ENCODE data around the gene RNF214.
"Not testable (repeated sequence)": the region's sequence is repeated elsewhere in the genome, so short reads cannot be mapped to it uniquely, and the experiment has no call there.

Gene RNF214

DNA sequence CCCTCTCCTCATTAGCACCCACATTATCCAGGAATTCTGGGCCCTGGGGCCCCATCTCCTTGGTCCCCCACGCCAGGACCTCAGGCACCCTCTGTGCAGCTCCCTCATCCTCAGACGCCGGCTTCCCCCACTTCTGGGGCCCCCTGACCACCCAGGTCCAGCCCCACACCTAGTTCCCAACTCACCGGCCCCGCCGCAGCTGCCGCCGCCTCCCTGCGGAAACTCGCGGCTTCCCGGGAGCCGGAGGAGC, 704 bp upstream of the RNF214 start, which contains the start of gene PCSK7:
Gene PCSK7, minus strand, starts transcription at position 232 of the 250 bp plus-strand sequence. CDS start 2,229 bp downstream, outside the sequence.
- no peak for DNase-seq

DNA sequence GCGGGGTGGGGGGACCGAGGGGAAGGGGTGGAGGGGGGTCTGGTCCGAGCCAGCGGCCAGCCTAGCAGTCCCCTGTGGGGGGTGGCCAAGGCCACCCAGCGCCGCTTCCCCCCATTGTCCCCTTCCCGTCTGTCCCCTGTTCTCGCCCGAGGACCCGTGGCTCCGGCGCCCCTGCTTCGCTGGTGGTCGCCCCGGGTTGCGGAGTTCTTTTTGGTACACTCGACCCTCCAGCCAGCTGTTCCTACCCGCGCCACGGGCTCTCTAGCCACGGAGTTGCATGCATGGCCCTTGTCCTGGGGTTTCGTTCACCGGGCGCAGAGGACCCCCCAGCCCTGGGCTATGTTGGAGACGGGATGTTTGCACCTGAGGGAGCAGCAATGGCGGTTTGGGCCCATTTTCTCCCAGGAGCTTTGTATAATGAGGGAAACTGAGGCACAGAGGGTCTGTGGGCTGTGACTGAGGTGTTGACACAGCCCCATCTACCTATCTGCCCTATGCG, 489 bp downstream of the RNF214 start:
- DNase-seq, result no peak

DNA sequence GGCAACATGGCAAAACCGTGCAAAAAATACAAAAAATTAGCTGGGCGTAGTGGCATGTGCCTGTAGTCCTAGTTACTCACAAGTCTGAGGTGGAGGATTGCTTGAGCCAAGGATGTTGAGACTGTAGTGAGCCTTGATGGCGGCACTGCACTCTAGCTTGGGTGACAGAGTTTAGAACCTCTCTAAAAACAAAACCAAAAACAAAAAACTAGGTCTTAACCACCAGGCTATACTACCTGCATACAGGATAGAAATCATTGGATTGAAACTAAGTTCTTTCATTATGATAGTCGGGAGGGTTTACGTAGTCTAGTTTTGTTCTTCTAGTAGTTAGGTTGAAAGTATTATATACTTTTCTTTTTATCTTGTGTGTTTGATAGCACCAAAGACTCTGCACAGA, 5.8 kb downstream of the RNF214 start:
- DNase-seq, result no peak

DNA sequence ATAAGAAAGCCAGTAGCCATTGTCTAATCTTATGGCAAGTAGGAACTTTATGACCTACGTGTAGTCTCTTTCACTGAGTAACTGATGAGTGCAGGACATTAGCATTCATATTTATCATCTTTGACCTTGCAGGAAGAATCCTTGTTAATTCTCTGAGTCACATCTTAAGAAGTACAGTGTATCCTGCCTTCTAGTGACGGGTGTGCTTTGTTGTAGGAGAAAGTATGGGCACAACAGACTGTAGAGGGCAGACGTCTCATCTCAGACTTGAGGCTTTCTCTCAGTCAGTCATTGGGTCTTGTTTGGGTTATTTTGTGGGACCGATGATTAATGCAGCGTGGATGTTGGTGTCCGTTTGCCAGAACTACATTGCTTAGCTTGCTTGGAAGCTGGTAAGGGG, 6.8 kb downstream of the RNF214 start:
- no peak for DNase-seq

DNA sequence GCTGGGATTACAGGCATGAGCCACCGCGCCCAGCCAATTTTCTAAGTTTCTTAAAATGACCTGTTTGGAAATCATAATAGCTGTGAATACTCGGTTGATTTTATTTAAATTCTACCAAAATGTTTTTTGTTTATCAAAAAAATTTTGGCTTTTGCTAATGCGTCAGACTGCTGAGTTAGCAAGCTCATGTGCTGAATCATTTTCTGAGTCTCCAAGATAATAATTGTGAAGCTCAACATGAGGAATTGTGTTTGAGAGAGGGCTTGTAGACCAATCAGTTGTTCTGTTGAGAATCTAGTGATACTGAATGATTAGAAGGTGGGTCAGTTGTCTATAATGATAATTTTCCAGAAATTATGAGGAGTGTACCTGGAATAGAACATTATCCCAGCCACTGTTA, 15.9 kb downstream of the RNF214 start:
- no peak for DNase-seq

DNA sequence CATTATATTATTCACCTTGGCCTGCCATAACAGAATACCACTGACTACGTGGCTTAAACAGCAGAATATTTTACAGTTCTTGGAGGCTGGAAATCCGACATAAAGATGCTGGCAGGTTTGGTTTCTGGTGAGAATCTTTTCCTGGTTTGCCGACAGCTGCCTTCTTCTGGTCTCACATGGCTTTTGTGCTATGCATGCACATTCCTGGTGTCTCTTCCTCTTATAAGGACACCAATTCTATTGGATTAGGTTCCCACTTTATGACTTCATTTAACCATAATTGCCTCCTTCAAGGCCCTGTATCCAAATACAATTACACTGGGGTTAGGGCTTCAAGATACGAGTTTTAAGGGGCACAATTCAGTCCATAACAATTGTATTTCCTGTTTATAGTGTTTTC, 17.1 kb downstream of the RNF214 start:
- DNase-seq, result no peak

DNA sequence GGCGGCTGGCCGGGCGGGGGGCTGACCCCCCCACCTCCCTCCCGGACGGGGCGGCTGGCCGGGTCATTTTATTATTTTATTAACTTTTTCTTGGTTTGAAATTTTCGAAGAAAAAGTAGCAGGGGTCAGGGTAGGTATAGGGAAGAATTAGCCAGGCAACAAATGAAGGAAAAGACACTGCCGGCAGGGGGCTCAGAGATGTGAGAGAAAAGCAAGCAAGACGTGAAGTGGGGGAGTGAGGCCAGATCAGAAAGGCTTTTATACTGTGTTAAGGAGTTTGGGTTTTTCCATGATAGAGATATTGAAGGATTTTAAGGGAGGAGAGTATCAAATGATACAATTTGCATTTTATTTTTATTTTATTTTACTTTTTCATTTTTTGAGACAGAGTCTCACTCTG, 19.0 kb downstream of the RNF214 start:
- DNase-seq, result no peak

DNA sequence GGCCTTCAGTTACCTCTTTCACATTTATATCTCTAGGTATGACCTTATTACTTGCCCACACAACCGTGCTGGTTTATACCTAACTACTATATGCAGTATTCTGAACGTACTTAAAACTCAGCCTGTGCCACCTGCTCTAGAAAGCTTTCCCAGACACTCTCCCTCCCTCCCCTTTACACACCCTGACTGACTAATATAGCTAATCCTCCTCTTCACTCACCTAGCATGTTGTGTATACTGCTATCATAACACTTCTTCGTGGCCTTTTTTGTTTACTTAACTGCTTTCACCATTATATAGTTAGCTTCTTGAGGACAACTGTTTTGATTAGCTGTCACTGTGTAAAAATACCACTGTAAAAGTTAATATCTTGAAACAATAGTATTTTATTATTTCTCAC, 23.5 kb downstream of the RNF214 start:
- DNase-seq, result no peak

DNA sequence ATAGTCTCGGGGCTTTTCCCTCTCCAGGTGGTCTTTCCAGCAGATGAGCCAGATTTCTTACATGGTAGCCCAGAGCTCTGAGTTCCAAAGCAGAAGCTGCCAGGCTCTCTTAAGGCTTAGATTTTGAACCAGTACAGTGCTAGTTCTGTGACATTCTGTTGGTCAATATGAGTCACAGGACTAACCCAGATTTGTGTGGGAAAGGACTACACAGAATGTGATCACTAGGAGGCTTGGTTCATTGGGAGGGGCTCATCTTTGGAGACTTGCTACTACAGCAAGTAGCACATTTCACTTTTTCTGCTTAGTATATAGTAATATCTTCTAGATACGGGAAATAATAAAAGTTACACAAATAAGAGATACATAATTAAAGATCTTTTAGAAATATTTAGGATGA, 24.1 kb downstream of the RNF214 start:
- no peak for DNase-seq

DNA sequence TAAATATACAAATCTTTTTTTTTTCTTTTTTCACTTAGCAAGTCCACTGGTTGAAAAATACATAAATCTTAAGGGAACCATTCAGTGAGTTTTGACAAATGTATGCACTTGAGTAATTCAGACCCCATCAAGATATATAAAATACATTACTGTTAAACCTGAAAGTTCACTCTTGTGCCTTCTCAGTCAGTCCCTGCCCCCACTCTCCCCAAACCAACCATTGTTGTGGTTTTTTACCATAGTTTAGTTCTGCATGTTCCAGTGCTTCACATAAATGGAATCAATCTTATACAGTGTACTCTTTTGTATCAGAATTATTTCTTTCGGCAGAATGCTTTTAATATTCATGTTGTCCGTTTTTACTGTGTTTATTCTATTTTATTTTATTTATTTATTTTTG, 26.1 kb downstream of the RNF214 start:
- no peak for DNase-seq

DNA sequence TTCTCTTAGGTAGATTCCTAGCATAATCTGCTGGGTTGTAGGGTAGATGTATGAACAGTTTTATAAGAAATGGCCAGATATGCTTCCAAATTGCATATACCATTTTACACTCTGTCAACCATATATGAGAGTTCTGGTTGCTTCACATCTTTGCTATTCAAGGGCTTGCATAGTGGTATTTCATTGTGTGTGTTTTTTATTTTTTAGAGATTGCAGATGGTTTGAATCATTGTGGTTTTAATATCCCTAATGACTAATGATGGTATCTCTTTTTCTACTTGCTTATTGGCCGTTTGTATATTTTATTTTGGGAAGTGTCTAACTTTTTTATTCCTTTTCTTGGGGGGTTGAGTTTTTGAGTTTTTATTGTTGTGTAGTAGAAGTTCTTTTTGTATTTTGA, 26.9 kb downstream of the RNF214 start:
- no peak for DNase-seq

DNA sequence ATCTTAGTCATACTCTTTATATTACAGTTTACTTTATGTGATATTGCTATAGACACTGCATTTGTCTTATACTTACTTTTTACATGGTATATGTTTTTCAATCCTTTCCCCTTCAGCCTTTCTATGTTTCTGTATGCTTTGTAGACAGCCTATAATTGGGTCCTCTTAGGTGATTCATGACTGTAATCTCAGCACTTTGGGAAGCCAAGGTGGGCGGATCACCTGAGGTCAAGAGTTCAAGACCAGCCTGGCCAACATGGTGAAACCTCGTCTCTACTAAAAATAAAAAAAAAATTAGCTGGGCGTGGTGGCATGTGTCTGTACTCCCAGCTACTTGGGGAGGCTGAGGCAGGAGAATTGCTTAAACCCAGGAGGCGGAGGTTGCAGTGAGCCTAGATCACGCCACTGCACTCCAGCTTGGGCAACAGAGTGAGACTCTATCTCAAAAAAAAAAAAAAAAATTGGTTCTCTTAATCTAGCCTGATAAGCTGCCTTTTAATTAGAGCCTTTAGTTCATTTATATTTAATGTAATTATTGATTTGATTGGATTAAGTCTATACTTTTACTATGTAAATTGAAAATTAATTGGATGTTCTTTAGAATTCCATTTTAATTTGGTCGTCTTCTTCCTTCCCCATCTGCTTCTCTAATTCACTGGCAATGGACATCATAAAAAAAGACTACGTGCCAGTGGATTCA, 32.3 kb downstream of the RNF214 start:
- not testable (repeated sequence) for DNase-seq

DNA sequence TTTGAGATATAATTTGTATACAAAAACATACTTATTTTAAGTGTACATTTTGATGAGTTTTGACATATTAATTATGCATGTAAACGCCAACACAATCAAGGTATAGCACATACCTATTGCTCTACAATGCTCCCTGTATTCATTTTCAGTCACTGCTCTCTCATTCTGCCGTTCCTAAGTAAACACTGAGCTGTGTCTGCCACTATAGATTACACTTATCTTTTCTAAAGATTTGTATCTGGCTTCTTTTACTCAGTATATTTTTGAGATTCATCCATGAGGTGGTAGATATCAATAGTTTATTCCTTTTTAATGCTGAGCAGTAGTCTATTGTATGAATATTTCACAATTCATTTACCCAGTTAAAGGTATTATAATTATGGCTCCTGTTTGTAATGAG, 33.3 kb downstream of the RNF214 start:
- DNase-seq, result no peak

DNA sequence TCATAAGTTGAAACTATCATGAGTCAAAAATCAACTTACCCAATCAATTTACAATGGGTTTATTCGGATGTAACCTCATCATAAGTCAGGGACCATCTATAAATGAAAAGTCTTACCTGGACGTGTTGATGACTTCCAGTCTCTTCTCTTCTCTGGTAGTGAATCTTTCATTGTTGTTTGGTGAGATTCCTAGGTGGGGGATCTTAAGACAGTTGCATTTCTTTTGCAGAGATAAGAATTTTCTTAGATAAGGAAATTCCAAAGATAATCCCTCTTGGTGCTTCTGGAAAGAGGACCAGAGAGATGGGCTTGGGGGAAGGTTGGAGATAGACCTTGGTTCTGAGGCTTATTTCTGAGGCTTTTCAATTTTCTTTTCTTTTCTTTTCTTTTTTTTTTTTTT, 37.4 kb downstream of the RNF214 start:
- no peak for DNase-seq

DNA sequence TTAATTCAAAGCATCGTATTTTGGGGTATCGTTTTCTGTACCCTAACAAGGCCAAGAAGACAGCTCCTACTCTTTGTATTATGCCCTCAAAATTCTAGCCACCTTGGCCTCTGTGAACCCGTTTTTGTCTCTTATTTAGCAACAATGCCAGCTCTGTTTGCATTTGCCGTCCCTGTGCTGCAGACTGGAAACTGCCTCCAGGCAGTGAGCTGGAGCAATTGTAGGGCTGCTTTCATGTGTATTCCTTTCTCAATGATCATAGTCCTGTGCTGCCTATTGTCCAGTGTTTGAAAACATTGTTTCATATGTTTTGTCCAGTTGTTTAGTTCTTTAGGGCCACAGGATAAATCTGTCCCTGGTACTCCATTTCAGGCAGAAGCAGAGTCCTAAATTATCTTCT, 38.7 kb downstream of the RNF214 start:
- DNase-seq, result no peak

DNA sequence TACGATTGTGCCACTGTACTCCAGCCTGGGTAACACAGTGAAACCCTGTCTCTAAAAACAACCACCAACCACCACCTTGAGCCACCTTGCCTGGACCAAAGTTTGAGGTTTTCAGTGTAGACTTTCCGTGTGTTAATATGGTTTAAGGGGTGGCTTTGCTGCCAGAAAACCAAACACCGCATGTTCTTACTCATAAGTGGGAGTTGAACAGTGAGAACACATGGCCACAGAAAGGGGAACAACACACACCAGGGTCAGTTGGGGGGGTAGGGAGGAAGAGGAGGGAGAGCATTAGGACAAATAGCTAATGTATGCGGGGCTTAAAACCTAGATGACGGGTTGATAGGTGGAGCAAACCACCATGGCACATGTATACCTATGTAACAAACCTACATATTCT, 39.7 kb downstream of the RNF214 start:
- DNase-seq, result not testable (repeated sequence)

DNA sequence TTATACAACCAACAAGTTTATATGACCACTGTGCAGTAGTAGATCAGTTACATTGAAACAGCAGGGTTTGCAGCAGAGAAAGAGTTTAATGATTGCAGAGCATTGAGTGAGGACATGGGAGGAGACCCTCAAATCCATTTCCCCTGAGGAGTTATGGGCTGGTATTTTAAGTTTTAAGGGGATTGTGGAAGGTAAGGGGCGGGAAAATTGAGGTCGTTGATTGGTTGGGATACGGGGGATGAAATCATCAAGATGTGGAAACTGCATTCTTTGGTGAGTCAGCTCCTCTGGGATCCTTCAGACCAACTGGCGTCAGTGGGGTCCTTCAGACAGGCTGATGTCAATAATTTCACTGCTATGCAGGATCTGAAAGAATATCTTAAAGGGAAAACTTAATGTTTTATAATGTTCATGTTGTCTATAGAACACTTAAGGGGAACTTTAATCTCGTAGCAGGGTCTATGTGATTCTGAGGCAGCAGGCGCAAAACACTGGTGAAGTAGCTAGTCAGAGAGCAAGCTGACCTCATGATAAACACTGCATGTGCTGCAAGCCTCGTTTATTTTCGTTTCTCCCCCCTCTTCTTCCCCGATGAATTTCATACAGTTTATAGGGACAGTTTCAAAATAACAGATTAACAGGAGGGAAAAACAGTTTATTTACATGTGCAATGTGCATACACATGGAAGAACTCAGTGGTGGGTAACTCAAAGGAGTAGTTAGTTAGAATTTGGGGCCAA, 41.2 kb downstream of the RNF214 start:
- DNase-seq, result no peak

DNA sequence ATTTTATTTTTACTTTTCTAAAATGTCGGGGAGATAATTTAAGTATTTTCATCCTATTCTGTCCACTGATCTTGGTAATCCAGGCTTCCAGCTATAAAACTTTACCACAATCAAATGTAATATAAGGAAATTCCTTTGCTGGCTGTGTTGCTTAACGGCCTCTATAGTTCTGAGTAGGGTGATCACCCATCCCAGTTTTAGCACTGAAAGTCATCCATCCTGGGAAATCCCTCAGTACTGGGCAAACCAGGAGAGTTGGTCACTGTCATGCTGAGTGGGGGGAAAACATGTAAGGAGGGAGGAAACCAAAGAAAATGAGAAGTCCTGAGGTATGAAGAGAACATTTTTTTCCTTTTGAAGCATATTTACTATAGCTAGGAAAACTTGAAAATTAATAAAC, 45.9 kb downstream of the RNF214 start:
- no peak for DNase-seq

DNA sequence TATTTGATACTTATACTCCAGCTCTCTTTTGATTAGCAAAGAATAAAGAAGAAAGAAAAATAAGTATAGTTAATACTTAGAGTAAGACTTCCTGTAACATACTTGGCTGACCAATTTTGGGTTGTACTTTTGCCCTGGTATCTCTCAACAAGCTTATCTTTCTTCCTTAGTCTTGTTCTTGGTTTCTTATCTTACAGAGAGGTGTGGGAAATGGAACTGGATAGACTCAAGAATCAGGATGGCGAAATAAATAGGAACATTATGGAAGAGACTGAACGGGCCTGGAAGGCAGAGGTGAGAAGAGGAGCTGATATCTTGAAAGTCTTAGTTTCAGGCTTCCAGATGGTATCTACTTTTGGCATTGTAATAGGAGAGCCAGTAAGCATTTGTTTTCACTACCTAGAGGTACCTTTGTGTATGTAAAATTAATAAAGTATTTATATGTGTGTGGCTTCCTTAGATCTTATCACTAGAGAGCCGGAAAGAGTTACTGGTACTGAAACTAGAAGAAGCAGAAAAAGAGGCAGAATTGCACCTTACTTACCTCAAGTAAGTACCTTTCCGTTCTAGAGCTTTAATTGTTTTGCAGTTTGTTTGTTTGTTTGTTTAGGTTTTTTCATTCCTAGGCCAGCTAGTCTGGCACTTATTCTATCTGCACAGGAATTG, 47.4 kb downstream of the RNF214 start:
- DNase-seq, result no peak

DNA sequence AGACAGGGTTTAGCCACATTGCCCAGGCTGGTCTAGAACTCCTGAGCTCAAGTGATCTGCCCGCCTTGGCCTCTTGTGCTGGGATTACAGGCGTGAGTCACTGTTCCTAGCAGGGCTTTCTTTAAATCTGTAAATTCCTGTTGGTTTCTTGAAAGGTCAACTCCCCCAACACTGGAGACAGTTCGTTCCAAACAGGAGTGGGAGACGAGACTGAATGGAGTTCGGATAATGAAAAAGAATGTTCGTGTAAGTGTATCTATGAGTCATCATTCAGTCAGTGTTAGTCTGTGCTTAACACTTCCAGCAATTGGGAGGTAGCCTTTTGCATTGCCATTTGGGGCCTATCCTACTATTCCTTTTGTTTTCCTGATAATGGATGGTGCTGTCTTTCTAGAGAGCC, 48.7 kb downstream of the RNF214 start:
- DNase-seq, result no peak

DNA sequence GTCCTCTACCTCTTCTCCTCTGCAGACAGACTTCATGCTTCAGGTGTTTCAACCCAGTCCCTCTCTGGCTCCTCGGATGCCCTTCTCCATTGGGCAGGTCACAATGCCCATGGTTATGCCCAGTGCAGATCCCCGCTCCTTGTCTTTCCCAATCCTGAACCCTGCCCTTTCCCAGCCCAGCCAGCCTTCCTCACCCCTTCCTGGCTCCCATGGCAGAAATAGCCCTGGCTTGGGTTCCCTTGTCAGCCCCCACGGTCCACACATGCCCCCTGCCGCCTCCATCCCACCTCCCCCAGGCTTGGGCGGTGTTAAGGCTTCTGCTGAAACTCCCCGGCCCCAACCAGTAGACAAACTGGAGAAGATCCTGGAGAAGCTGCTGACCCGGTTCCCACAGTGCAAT, 49.4 kb downstream of the RNF214 start:
- no peak for DNase-seq

DNA sequence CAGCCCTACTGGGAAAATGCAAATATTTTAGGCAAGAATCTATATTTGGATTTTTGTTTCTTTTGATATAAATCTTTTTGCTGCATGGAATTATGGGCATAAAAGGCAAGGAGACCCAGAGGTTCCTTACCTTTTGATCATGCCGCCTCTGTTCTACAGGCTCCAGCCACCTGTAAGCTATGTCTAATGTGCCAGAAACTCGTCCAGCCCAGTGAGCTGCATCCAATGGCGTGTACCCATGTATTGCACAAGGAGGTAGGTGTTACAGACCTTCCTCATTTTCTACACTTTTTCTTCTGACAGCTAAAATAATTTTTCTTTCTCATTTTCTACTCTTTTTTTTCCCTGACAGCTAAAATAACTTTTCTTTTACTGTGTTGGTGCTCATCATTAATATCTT, 50.5 kb downstream of the RNF214 start:
- no peak for DNase-seq

DNA sequence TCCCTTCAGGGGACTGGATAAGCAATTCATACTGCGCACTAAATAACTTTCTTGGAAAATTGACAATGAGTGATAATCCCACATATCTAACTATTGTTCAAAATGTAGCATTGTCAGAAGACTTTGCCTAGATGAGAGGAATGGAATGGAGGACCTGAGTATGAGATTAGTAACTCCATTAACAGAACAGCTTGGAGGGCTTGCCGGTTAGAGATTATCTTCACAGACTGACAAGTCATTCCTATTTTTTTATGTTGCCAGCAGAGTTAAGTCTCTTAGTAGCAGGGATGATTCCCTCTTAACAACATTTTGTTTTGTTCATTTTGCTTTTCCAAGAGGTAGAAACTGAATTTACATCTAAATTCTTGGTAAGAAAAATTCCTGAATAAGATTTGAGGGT, 51.6 kb downstream of the RNF214 start:
- no peak for DNase-seq

DNA sequence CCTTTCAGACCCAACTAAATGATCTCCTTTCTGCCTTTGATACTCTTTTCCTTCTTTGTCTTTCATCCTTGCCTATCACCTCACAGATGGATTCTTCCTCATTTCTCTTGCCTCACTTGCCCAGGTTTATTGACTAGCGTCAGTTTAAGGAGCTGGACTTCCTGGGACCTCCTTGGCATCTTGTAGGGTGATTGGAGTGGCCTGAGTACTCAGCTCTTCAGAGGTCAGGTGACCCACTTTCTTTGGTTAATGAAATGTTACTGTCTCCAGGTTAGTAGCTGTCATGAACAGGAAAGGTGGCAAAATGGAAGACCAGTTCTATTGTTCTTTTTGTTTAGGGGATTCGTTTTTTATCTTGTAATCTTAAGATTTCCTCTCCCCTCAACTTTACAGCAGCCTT, 54.1 kb downstream of the RNF214 start:
- no peak for DNase-seq

Measured in NCI-H2081 treated with DMSO at 0.1 percent for 48 hours (cell line).